Hematopoietic multipotent progenitor cell treated with erythropoietin and hydrocortisone succinate and interleukin-3 and kit ligand, for 4 days (in vitro differentiated cells): Measurements from ENCODE around the gene AFF3.
"Not testable (repeated sequence)": the region's sequence is repeated elsewhere in the genome, so short reads cannot be mapped to it uniquely, and the experiment has no call there.

Experiments
- DNase-seq: peaks from one replicate; pipeline ENCODE4 v3.0.0-alpha.2; 2015

Gene AFF3

GRCh38 chr2:99504844-99505584, 637.4 kb downstream of the AFF3 start:
- no peak for DNase-seq

- DNase-seq: not testable (repeated sequence)
Measured at GRCh38 chr2:99503662-99504416, 638.6 kb downstream of the AFF3 start.

DNA sequence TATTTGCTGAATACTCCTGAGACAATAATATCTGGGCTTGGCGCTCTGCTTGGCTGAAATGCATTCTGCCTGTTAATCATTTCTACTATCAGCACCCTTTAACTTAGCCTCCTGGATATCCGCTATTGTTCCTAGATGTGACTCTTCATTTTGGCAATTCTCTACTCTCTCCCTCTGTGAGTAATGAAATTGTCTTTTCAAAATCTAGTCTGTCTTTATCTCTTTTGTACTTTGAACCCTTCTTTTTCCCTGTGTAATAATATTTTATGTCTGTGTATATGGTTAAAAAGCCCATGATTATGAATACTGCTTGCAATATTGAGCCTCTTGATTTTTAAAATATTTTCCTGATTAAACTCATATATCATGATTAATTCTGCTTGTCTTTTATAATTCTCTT, 646.4 kb downstream of the AFF3 start:
- no peak for DNase-seq
